ENCODE results near the gene WDR88. TPM values are rescaled to one million over a fixed set of nuclear protein-coding genes. Genes with fewer than 3 reads are reported as not detected.

Gene WDR88
- total and polyA plus RNA-seq, 2 of the 13 experiments (the other 11 are each of a cell fraction or from before 2014, with no cell fraction given) = not detected

DNA sequence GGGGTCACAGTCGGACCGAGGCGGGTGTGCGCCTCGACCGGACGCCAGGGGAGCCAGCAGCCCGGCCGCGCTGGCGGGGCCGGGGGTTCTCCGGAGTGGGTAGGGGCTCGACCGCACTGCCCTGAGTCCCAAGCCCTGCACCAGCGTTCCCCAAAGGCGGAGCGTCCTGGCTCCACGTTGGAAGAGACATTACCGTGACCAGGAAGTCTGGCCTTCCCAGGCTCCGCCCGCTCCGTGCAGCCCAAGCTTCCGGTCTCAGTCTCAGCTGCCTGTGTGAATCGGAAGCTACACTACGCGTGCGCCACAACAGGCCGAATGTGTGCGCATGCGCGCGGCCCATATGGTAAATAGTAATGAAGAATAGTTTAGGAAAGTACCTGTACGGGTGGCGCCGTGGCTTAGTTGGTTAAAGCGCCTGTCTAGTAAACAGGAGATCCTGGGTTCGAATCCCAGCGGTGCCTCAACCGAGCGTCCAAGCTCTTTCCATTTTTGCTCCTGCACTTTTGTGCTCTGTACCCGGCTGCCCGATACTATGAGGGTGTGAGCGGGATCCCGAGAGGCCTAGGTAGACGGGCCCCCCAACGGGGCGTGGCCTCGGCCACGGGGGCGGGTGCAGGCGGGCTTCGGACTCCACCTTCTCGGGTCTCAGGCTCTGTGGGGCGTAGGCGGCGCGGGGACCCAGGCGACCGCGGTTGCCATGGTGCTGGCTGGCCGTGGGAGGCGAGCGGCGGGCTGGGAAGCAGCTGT is 44.9 kb downstream of the WDR88 start (continued):
- 0 out of 2 replicates have a peak, but pooled peaks have one; percentile 21 for TF ChIP-seq ZNF569 (CRISPR knock-in tag; IDR thresholded peaks at IDR 0.05; ENCODE audit: borderline replicate concordance)
- TF ChIP-seq, protein P1, sequence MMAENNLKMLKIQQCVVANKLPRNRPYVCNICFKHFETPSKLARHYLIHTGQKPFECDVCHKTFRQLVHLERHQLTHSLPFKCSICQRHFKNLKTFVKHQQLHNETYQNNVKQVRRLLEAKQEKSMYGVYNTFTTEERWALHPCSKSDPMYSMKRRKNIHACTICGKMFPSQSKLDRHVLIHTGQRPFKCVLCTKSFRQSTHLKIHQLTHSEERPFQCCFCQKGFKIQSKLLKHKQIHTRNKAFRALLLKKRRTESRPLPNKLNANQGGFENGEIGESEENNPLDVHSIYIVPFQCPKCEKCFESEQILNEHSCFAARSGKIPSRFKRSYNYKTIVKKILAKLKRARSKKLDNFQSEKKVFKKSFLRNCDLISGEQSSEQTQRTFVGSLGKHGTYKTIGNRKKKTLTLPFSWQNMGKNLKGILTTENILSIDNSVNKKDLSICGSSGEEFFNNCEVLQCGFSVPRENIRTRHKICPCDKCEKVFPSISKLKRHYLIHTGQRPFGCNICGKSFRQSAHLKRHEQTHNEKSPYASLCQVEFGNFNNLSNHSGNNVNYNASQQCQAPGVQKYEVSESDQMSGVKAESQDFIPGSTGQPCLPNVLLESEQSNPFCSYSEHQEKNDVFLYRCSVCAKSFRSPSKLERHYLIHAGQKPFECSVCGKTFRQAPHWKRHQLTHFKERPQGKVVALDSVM (CRISPR knock-in tag; IDR thresholded peaks at IDR 0.05) = peak; percentile 66
- TF ChIP-seq, protein P2, sequence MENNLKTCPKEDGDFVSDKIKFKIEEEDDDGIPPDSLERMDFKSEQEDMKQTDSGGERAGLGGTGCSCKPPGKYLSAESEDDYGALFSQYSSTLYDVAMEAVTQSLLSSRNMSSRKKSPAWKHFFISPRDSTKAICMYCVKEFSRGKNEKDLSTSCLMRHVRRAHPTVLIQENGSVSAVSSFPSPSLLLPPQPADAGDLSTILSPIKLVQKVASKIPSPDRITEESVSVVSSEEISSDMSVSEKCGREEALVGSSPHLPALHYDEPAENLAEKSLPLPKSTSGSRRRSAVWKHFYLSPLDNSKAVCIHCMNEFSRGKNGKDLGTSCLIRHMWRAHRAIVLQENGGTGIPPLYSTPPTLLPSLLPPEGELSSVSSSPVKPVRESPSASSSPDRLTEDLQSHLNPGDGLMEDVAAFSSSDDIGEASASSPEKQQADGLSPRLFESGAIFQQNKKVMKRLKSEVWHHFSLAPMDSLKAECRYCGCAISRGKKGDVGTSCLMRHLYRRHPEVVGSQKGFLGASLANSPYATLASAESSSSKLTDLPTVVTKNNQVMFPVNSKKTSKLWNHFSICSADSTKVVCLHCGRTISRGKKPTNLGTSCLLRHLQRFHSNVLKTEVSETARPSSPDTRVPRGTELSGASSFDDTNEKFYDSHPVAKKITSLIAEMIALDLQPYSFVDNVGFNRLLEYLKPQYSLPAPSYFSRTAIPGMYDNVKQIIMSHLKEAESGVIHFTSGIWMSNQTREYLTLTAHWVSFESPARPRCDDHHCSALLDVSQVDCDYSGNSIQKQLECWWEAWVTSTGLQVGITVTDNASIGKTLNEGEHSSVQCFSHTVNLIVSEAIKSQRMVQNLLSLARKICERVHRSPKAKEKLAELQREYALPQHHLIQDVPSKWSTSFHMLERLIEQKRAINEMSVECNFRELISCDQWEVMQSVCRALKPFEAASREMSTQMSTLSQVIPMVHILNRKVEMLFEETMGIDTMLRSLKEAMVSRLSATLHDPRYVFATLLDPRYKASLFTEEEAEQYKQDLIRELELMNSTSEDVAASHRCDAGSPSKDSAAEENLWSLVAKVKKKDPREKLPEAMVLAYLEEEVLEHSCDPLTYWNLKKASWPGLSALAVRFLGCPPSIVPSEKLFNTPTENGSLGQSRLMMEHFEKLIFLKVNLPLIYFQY (CRISPR knock-in tag; IDR thresholded peaks at IDR 0.05; ENCODE audit: borderline replicate concordance) = peak; percentile 56
- no peak for TF ChIP-seq ZNF430 (CRISPR knock-in tag; IDR thresholded peaks at IDR 0.05)
- TF ChIP-seq FOXK2 (IDR thresholded peaks at IDR 0.05) = peak; percentile 88
- peak; percentile 93 for TF ChIP-seq ZNF547 (CRISPR knock-in tag; IDR thresholded peaks at IDR 0.05)
- TF ChIP-seq, protein P3, sequence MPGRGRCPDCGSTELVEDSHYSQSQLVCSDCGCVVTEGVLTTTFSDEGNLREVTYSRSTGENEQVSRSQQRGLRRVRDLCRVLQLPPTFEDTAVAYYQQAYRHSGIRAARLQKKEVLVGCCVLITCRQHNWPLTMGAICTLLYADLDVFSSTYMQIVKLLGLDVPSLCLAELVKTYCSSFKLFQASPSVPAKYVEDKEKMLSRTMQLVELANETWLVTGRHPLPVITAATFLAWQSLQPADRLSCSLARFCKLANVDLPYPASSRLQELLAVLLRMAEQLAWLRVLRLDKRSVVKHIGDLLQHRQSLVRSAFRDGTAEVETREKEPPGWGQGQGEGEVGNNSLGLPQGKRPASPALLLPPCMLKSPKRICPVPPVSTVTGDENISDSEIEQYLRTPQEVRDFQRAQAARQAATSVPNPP (CRISPR knock-in tag; IDR thresholded peaks at IDR 0.05) = peak; percentile 75; the same call in 1 of the 2 replicates
- peak; percentile 62 for TF ChIP-seq CCAR2 (optimal IDR thresholded peaks at IDR 0.05; ENCODE audit: low read depth, low read length)
- peak; percentile 68; the same call in 1 of the 2 replicates for TF ChIP-seq ZMYM3 (CRISPR knock-in tag; IDR thresholded peaks at IDR 0.05)
- TF ChIP-seq ZNF841 (CRISPR knock-in tag; IDR thresholded peaks at IDR 0.05; ENCODE audit: borderline replicate concordance) = no peak
- TF ChIP-seq ZNF543 (CRISPR knock-in tag; IDR thresholded peaks at IDR 0.05) = peak; percentile 85
- TF ChIP-seq SRY (CRISPR knock-in tag; IDR thresholded peaks at IDR 0.05) = peak; percentile 76
- TF ChIP-seq, protein P4, sequence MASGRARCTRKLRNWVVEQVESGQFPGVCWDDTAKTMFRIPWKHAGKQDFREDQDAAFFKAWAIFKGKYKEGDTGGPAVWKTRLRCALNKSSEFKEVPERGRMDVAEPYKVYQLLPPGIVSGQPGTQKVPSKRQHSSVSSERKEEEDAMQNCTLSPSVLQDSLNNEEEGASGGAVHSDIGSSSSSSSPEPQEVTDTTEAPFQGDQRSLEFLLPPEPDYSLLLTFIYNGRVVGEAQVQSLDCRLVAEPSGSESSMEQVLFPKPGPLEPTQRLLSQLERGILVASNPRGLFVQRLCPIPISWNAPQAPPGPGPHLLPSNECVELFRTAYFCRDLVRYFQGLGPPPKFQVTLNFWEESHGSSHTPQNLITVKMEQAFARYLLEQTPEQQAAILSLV (CRISPR knock-in tag; IDR thresholded peaks at IDR 0.05; ENCODE audit: borderline replicate concordance) = no peak; the same call in 1 of the 2 replicates
- TF ChIP-seq FOXP1 (IDR thresholded peaks at IDR 0.05) = 0 out of 2 replicates have a peak, but pooled peaks have one; percentile 22
- TF ChIP-seq FOXP1 (CRISPR knock-in tag; IDR thresholded peaks at IDR 0.05) = peak; percentile 26
- TF ChIP-seq ZSCAN21 (CRISPR knock-in tag; IDR thresholded peaks at IDR 0.05; ENCODE audit: borderline replicate concordance) = peak; percentile 88
- TF ChIP-seq ZNF337 (CRISPR knock-in tag; IDR thresholded peaks at IDR 0.05; ENCODE audit: borderline replicate concordance, low read depth) = peak; percentile 95
- TF ChIP-seq ADNP (CRISPR knock-in tag; IDR thresholded peaks at IDR 0.05) = no peak
